ENCODE data around the gene LMTK3. TPM values are rescaled to one million over a fixed set of nuclear protein-coding genes. Genes with fewer than 3 reads are reported as not detected.

Gene LMTK3
- total RNA-seq, 1 experiment from 2014 or later, result 10.6 TPM

- in situ Hi-C loops (cut with HindIII; ENCODE audit: low pct_unique_long_range_greater_than_20kb, low sequenced_read_pairs) (no loop called here), intact Hi-C loops (cut with micrococcal nuclease; ENCODE audit: unreplicated experiment) (no loop called here)
- ChIA-PET POLR2A (no interaction called here), CTCF (no interaction called here)
- ATAC-seq, result no peak
- Histone ChIP-seq H3K27me3 (ENCODE audit: control insufficient read depth, insufficient read depth, low read length) (no peaks in the 10 kb centered on the region), H3K36me3 (ENCODE audit: control insufficient read depth, insufficient read depth, low read length) (peaks cover 2% of the 10 kb centered on the region; the same call in 1 of the 2 replicates), H3K4me3 (ENCODE audit: low read depth in 2 of 2, low read length in 2 of 2) (no peak overlapping the region), H3K9me3 (ENCODE audit: control insufficient read depth, insufficient read depth, low read depth, low read length) (no peaks in the 10 kb centered on the region), H3K27ac (ENCODE audit: low read length) (no peak overlapping the region), H3K4me1 (ENCODE audit: control insufficient read depth, insufficient read depth, low read length) (peaks cover 2% of the 10 kb centered on the region)
- no TSS peak for BruUV-seq (replicated peaks)
- DNase-seq (ENCODE audit: low read depth, low spot score), result no peak
- no peak for TF ChIP-seq CTCF (IDR thresholded peaks at IDR 0.05)
- no peak for TF ChIP-seq POLR2AphosphoS5 (IDR thresholded peaks at IDR 0.05; ENCODE audit: low read depth, low read length)
- no peak for TF ChIP-seq TCF7L2 (IDR thresholded peaks at IDR 0.05; ENCODE audit: low read depth, low read length)
- no peak for TF ChIP-seq SIN3A (IDR thresholded peaks at IDR 0.05; ENCODE audit: borderline replicate concordance, insufficient read depth, low read depth, low read length)
- TF ChIP-seq, protein P1, sequence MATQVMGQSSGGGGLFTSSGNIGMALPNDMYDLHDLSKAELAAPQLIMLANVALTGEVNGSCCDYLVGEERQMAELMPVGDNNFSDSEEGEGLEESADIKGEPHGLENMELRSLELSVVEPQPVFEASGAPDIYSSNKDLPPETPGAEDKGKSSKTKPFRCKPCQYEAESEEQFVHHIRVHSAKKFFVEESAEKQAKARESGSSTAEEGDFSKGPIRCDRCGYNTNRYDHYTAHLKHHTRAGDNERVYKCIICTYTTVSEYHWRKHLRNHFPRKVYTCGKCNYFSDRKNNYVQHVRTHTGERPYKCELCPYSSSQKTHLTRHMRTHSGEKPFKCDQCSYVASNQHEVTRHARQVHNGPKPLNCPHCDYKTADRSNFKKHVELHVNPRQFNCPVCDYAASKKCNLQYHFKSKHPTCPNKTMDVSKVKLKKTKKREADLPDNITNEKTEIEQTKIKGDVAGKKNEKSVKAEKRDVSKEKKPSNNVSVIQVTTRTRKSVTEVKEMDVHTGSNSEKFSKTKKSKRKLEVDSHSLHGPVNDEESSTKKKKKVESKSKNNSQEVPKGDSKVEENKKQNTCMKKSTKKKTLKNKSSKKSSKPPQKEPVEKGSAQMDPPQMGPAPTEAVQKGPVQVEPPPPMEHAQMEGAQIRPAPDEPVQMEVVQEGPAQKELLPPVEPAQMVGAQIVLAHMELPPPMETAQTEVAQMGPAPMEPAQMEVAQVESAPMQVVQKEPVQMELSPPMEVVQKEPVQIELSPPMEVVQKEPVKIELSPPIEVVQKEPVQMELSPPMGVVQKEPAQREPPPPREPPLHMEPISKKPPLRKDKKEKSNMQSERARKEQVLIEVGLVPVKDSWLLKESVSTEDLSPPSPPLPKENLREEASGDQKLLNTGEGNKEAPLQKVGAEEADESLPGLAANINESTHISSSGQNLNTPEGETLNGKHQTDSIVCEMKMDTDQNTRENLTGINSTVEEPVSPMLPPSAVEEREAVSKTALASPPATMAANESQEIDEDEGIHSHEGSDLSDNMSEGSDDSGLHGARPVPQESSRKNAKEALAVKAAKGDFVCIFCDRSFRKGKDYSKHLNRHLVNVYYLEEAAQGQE (IDR thresholded peaks at IDR 0.05; ENCODE audit: insufficient read depth in 1 of 2, low read depth in 2 of 2, low read length in 1 of 2), result no peak
These were observed 39.8 kb downstream of the LMTK3 start for GRCh38 chr19:48471836-48472235.

DNA sequence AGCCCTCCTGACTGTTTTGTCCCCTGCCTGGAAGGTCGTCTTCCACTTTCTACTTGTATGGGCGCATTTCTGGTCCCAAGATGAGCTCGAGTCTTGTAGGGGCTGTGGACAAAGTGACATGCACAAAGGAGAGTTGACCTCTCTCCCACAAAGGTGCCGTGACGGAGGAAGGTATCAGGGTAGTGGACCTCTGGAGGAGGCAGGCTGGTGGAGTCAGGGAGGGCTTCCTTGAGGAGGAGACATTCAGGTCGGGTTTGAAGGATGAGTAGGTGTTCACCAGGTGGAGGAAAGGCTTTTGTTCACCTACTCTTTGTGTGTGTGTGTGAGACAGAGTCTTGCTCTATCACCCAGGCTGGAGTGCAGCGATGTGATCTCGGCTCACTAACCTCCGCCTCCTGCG lies 40.8 kb downstream of the LMTK3 start:
- TF ChIP-seq, protein P1 (IDR thresholded peaks at IDR 0.05; ENCODE audit: insufficient read depth in 1 of 2, low read depth in 2 of 2, low read length in 1 of 2), result no peak
- TF ChIP-seq POLR2AphosphoS5 (IDR thresholded peaks at IDR 0.05; ENCODE audit: low read depth, low read length) (no peak), TCF7L2 (IDR thresholded peaks at IDR 0.05; ENCODE audit: low read depth, low read length) (no peak)
- Histone ChIP-seq H3K27me3 (ENCODE audit: control insufficient read depth, insufficient read depth, low read length) (no peaks in the 10 kb centered on the region), H3K9me3 (ENCODE audit: control insufficient read depth, insufficient read depth, low read depth, low read length) (no peaks in the 10 kb centered on the region), H3K4me1 (ENCODE audit: control insufficient read depth, insufficient read depth, low read length) (peaks cover 2% of the 10 kb centered on the region), H3K27ac (ENCODE audit: low read length) (no peak overlapping the region), H3K4me3 (ENCODE audit: low read depth in 2 of 2, low read length in 2 of 2) (no peak overlapping the region), H3K36me3 (ENCODE audit: control insufficient read depth, insufficient read depth, low read length) (peaks cover 2% of the 10 kb centered on the region; the same call in 1 of the 2 replicates)
- no TSS peak for BruUV-seq (replicated peaks)
- intact Hi-C loops (cut with micrococcal nuclease; ENCODE audit: unreplicated experiment) (no loop called here), in situ Hi-C loops (cut with HindIII; ENCODE audit: low pct_unique_long_range_greater_than_20kb, low sequenced_read_pairs) (no loop called here)
- no peak for DNase-seq (ENCODE audit: low read depth, low spot score)
- ATAC-seq, result no peak
- POLR2A ChIA-PET, result interaction anchor here (0.6 kb wide), 1 partner anchor 22 kb away, joined by 4 read pairs; no protein-coding TSS in a partner anchor
- CTCF ChIA-PET, result interaction anchor here (0.5 kb wide), 1 partner anchor 170 kb away, joined by 4 read pairs; no protein-coding TSS in a partner anchor
